Measurements from ENCODE around the gene IMPDH2. TPM values are rescaled to one million over a fixed set of nuclear protein-coding genes. Genes with fewer than 3 reads are reported as not detected.
A peak's percentile ranks its signal among the peaks of the same experiment; 100 is the strongest.

The IMPDH2 gene
- 100 to 1,000 TPM; 131 to 133 TPM for total RNA-seq

DNA sequence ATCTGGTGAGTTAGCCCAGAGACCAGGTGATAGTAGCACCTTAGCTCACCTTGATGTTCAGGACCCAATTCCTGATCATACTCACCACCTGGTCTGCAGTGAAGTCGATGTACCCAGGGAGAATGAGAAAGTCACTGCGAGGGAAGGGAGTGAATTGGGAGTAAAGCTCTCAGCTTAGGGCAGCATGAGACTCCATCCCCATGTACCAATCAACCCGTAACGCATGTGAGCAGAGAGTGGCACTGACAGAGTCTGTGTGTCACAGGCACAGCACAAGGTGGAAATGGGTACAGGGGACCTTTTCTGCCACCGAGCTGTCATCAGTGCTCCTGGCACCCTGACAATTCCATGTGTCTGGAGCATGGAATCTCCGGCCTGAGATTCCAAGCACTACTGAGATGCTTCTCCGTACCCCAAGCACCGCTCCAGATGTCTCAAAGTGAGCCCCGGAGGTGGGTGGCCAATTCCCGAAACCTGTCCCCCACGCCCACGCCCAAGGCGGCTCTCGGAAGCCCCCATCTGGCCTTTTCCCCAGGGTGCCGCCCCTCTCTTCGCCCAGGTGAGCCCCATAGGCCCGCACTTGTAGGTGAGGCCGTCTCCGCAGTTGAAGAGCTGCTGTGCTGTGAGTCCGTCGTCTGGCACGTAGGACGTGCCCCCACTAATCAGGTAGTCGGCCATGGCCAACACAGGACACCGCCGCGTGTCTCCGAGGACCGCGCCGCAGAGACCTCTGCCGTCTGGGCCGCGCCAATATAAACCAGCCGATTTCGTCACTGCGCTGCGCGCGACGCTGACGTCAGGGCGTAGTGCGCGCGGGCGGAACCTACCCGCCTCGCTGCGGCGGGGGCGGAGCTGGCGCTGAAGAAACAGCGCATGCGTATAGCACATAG, at the start of gene IMPDH2:
Gene IMPDH2 (minus strand): TSS at position 726 of the 890 bp plus-strand sequence. CDS start 48 bp downstream, at position 678.
- ChIA-PET CTCF (interaction anchor here (0.6 to 2.2 kb wide), 13 partner anchors 9 to 311 kb away, joined by 3 to 13 read pairs (median 4); partner anchors contain the start of genes DALRD3, P4HTM, QRICH1 and USP4), POLR2A (interaction anchor here (0.6 to 3.0 kb wide), 19 partner anchors 10 to 384 kb away, joined by 3 to 55 read pairs (median 4); partner anchors contain the start of genes ARIH2, DALRD3, QRICH1 and USP19)
- H3K27ac Mint-ChIP-seq = peak within 1 kb of the TSS; percentile 86
- H3K9me3 Mint-ChIP-seq = no peaks in the 10 kb centered on the region
- peaks cover 77% of the 10 kb centered on the region for H3K36me3 Mint-ChIP-seq (ENCODE audit: low read depth)
- peak; percentile 94 for DNase-seq
- H3K27me3 Mint-ChIP-seq = no peaks in the 10 kb centered on the region
- H3K4me1 Mint-ChIP-seq = peaks cover 50% of the 10 kb centered on the region
- peak within 1 kb of the TSS; percentile 84 for H3K4me3 Mint-ChIP-seq

DNA sequence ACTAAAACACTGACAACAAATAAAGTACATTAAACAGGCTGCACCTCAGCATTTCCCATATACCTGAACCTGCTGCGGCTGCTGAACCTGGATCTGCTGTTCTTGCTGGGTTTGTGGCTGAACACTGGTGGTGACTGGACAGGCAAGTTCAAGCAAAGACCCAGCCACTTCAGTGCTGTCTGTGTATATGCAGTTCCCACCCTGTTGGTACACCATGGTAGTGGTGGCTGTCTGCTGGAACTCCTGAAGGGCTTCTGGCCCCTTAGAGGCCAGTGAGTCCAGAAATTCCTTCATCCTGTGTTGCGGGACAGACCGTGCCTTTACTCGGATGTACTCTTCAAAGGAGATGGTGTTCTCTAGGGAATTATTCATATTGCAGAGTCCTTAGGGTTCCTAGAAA, 47.4 kb upstream of the IMPDH2 start:
- H3K4me3 Mint-ChIP-seq = no peak overlapping the region
- no peaks in the 10 kb centered on the region for H3K4me1 Mint-ChIP-seq
- H3K27me3 Mint-ChIP-seq = no peaks in the 10 kb centered on the region
- ChIA-PET CTCF (interaction anchor here (0.6 kb wide), 1 partner anchor 368 kb away, joined by 3 read pairs; no protein-coding TSS in a partner anchor), POLR2A (interaction anchor here (1.0 kb wide), 1 partner anchor 18 kb away, joined by 4 read pairs; the partner anchor contains the start of gene QRICH1)
- no peak for DNase-seq
- H3K27ac Mint-ChIP-seq = no peak overlapping the region
- no peaks in the 10 kb centered on the region for H3K9me3 Mint-ChIP-seq
- peaks cover 46% of the 10 kb centered on the region for H3K36me3 Mint-ChIP-seq (ENCODE audit: low read depth)

- H3K4me1 Mint-ChIP-seq = no peaks in the 10 kb centered on the region
- ChIA-PET POLR2A (no interaction called here), CTCF (interaction anchor here (0.6 kb wide), 1 partner anchor 369 kb away, joined by 3 read pairs; no protein-coding TSS in a partner anchor)
- no peak overlapping the region for H3K27ac Mint-ChIP-seq
- no peaks in the 10 kb centered on the region for H3K27me3 Mint-ChIP-seq
- peaks cover 49% of the 10 kb centered on the region for H3K36me3 Mint-ChIP-seq (ENCODE audit: low read depth)
- H3K4me3 Mint-ChIP-seq = no peak overlapping the region
- DNase-seq = no peak
- no peaks in the 10 kb centered on the region for H3K9me3 Mint-ChIP-seq
Observed at GRCh38 chr3:49076116-49076515, 46.9 kb upstream of the IMPDH2 start.

- Mint-ChIP-seq H3K4me1 (no peaks in the 10 kb centered on the region), H3K27ac (no peak overlapping the region), H3K9me3 (no peaks in the 10 kb centered on the region), H3K4me3 (no peak overlapping the region), H3K27me3 (no peaks in the 10 kb centered on the region), H3K36me3 (ENCODE audit: low read depth) (peaks cover 45% of the 10 kb centered on the region)
- POLR2A ChIA-PET = interaction anchor here (0.6 kb wide), 1 partner anchor 14 kb away, joined by 3 read pairs; no protein-coding TSS in a partner anchor
- DNase-seq = no peak
- CTCF ChIA-PET = interaction anchor here (0.7 kb wide), 1 partner anchor 945 kb away, joined by 3 read pairs; no protein-coding TSS in a partner anchor
Observed at GRCh38 chr3:49058011-49058410, 28.8 kb upstream of the IMPDH2 start.

- peaks cover 45% of the 10 kb centered on the region for H3K36me3 Mint-ChIP-seq (ENCODE audit: low read depth)
- no peak overlapping the region for H3K4me3 Mint-ChIP-seq
- CTCF ChIA-PET = no interaction called here
Observed at GRCh38 chr3:49057268-49057667, 28.1 kb upstream of the IMPDH2 start.

GRCh38 chr3:49054344-49054862, 25.2 kb upstream of the IMPDH2 start:
- POLR2A ChIA-PET = interaction anchor here (1.2 kb wide), 1 partner anchor 25 kb away, joined by 3 read pairs; the partner anchor contains the start of gene IMPDH2
- no peaks in the 10 kb centered on the region for H3K27me3 Mint-ChIP-seq
- no peaks in the 10 kb centered on the region for H3K4me1 Mint-ChIP-seq
- H3K36me3 Mint-ChIP-seq (ENCODE audit: low read depth) = peaks cover 56% of the 10 kb centered on the region
- no peak overlapping the region for H3K27ac Mint-ChIP-seq
- no peaks in the 10 kb centered on the region for H3K9me3 Mint-ChIP-seq
- H3K4me3 Mint-ChIP-seq = no peak overlapping the region
- no peak for DNase-seq
- CTCF ChIA-PET = no interaction called here

More at GRCh38 chr3:49057268-49057667, 28.1 kb upstream of the IMPDH2 start:
- no peaks in the 10 kb centered on the region for H3K27me3 Mint-ChIP-seq
- no peak overlapping the region for H3K27ac Mint-ChIP-seq
- POLR2A ChIA-PET = no interaction called here
- no peaks in the 10 kb centered on the region for H3K9me3 Mint-ChIP-seq
- no peak for DNase-seq
- no peaks in the 10 kb centered on the region for H3K4me1 Mint-ChIP-seq

GRCh38 chr3:49053543-49053942, 24.3 kb upstream of the IMPDH2 start:
- H3K9me3 Mint-ChIP-seq = no peaks in the 10 kb centered on the region
- DNase-seq = no peak
- no peak overlapping the region for H3K4me3 Mint-ChIP-seq
- peaks cover 56% of the 10 kb centered on the region for H3K36me3 Mint-ChIP-seq (ENCODE audit: low read depth)
- no peaks in the 10 kb centered on the region for H3K4me1 Mint-ChIP-seq
- no peak overlapping the region for H3K27ac Mint-ChIP-seq
- CTCF ChIA-PET = no interaction called here
- H3K27me3 Mint-ChIP-seq = no peaks in the 10 kb centered on the region
- POLR2A ChIA-PET = interaction anchor here (1.2 kb wide), 1 partner anchor 24 kb away, joined by 3 read pairs; the partner anchor contains the start of gene IMPDH2

DNA sequence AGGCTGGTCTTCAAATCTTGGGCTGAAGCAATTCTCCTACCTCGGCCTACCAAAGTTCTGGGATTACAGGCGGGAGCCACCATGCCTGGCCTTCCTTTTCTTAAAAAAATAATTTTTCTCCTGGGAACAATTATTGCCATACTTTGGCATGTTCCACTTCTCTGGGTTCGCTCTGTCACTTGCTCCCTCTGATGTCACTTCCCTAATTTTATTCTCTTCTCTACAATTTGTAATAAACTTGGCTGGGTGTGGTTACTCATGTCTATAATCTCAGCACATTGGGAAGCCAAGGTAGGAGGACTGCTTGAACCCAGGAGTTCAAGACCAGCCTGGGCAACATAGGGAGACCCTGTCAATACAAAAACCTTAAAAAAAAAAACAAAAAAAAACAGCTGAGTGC, 6.1 kb upstream of the IMPDH2 start:
- peaks cover 44% of the 10 kb centered on the region for H3K36me3 Mint-ChIP-seq (ENCODE audit: low read depth)
- DNase-seq = no peak
- no peak overlapping the region for H3K27ac Mint-ChIP-seq
- CTCF ChIA-PET = no interaction called here
- POLR2A ChIA-PET = no interaction called here
- H3K27me3 Mint-ChIP-seq = no peaks in the 10 kb centered on the region
- no peak overlapping the region for H3K4me3 Mint-ChIP-seq
- H3K4me1 Mint-ChIP-seq = no peaks in the 10 kb centered on the region
- no peaks in the 10 kb centered on the region for H3K9me3 Mint-ChIP-seq

- POLR2A ChIA-PET = interaction anchor here (0.8 kb wide), 1 partner anchor 11 kb away, joined by 3 read pairs; no protein-coding TSS in a partner anchor
- no peak overlapping the region for H3K4me3 Mint-ChIP-seq
- no peak for DNase-seq
- H3K27ac Mint-ChIP-seq = no peak overlapping the region
- CTCF ChIA-PET = interaction anchor here (1.2 kb wide), 1 partner anchor 27 kb away, joined by 3 read pairs; the partner anchor contains the start of gene WDR6
- no peaks in the 10 kb centered on the region for H3K9me3 Mint-ChIP-seq
- peaks cover under 1% of the 10 kb centered on the region for H3K4me1 Mint-ChIP-seq
- H3K36me3 Mint-ChIP-seq (ENCODE audit: low read depth) = peaks cover 44% of the 10 kb centered on the region
- H3K27me3 Mint-ChIP-seq = no peaks in the 10 kb centered on the region
Observed at GRCh38 chr3:49034650-49035049, 5.5 kb upstream of the IMPDH2 start.

DNA sequence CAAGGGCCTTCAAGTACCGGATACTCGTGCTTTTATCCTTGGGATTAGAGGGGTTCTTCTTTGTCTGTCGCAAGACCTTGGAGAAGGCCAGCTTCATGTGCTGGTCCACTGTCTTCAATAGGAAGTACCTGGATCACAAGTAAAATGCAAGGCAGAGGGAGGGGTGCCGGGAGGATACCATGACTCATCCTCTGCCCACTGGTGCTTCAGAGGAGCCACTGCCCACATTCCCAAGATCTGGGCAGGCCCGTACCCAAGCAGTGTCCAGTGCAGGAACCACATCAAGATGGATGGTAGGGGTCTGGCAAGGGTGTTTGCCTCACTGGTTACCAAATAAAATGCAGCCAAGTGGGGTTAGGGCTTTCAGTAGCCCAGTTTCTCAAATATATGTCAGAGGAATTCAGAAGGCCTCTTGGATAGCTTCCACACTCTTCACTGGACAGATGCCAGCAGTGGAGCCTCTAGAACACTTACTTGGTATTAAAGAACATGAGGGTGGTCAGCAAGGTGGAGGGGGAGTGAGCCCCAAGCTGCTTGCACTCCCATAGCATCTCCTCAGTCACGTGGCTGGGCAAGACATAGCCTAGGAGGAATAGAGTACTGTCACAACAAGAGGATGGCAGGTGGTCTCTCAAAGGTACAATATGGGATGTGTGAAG, 3.6 kb upstream of the IMPDH2 start:
- H3K27ac Mint-ChIP-seq = no peak overlapping the region
- ChIA-PET POLR2A (interaction anchor here (1.0 to 2.8 kb wide), 2 partner anchors 11 to 12 kb away, joined by 3 to 25 read pairs; partner anchors contain the start of gene NDUFAF3), CTCF (interaction anchor here (0.6 to 1.4 kb wide), 3 partner anchors 11 to 396 kb away, joined by 3 to 8 read pairs (median 4); partner anchors contain the start of gene NDUFAF3)
- H3K9me3 Mint-ChIP-seq = no peaks in the 10 kb centered on the region
- H3K27me3 Mint-ChIP-seq = no peaks in the 10 kb centered on the region
- no peak overlapping the region for H3K4me3 Mint-ChIP-seq
- H3K4me1 Mint-ChIP-seq = peaks cover 17% of the 10 kb centered on the region
- H3K36me3 Mint-ChIP-seq (ENCODE audit: low read depth) = peaks cover 56% of the 10 kb centered on the region
- no peak for DNase-seq

- H3K27me3 Mint-ChIP-seq = no peaks in the 10 kb centered on the region
- no peaks in the 10 kb centered on the region for H3K9me3 Mint-ChIP-seq
- H3K4me3 Mint-ChIP-seq = no peak overlapping the region
- peak overlapping the region; percentile 31 for H3K27ac Mint-ChIP-seq
- no peak for DNase-seq
- peaks cover 38% of the 10 kb centered on the region for H3K4me1 Mint-ChIP-seq
- POLR2A ChIA-PET = interaction anchor here (2.3 to 2.8 kb wide), 2 partner anchors 9 to 23 kb away, joined by 10 to 25 read pairs; partner anchors contain the start of genes NDUFAF3 and WDR6
- CTCF ChIA-PET = no interaction called here
- peaks cover 70% of the 10 kb centered on the region for H3K36me3 Mint-ChIP-seq (ENCODE audit: low read depth)
Observed at GRCh38 chr3:49030321-49030720, 1.1 kb upstream of the IMPDH2 start.

DNA sequence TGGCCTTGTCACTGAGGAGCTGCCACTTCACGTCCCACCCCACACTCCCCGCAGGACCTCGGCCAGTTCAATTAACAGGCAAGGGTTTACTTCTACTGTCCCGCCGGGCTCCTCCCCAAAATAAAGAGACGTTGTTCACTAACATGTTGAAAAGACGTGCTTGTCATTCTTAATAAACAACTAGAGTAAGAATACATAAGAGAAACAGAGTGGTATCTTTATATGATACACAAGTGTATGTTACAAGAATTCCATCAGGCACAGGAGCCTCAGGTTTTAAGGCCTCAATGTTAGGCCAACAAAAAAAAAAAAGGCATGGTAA, 326 bp upstream of the IMPDH2 start:
- peaks cover 44% of the 10 kb centered on the region for H3K4me1 Mint-ChIP-seq

More for the DNA sequence above, 326 bp upstream of the IMPDH2 start:
- Mint-ChIP-seq H3K4me3 (peak overlapping the region; percentile 84), H3K36me3 (ENCODE audit: low read depth) (peaks cover 72% of the 10 kb centered on the region), H3K27ac (peak overlapping the region; percentile 86), H3K27me3 (no peaks in the 10 kb centered on the region), H3K9me3 (no peaks in the 10 kb centered on the region)
- ChIA-PET CTCF (interaction anchor here (0.6 to 2.2 kb wide), 11 partner anchors 10 to 311 kb away, joined by 3 to 13 read pairs (median 5); partner anchors contain the start of genes DALRD3, P4HTM, QRICH1 and USP4), POLR2A (interaction anchor here (0.6 to 3.0 kb wide), 18 partner anchors 11 to 384 kb away, joined by 3 to 55 read pairs (median 4); partner anchors contain the start of genes ARIH2, DALRD3, QRICH1 and USP19)
- no peak for DNase-seq

Data from activated CD4-positive, alpha-beta memory T cell treated with anti-CD3 and anti-CD28 coated beads, Interleukin-2, amount 10 ng/mL, durations not matched to agents 7 days and 5 days (primary cell).